ENCODE measurements around the gene POMGNT1. TPM values are rescaled to one million over a fixed set of nuclear protein-coding genes. Genes with fewer than 3 reads are reported as not detected.
"Not testable (repeated sequence)": the region's sequence is repeated elsewhere in the genome, so short reads cannot be mapped to it uniquely, and the experiment has no call there.

Gene POMGNT1
- total RNA-seq, 2 experiments from 2014 or later: 32.2 to 37.6 TPM

DNA sequence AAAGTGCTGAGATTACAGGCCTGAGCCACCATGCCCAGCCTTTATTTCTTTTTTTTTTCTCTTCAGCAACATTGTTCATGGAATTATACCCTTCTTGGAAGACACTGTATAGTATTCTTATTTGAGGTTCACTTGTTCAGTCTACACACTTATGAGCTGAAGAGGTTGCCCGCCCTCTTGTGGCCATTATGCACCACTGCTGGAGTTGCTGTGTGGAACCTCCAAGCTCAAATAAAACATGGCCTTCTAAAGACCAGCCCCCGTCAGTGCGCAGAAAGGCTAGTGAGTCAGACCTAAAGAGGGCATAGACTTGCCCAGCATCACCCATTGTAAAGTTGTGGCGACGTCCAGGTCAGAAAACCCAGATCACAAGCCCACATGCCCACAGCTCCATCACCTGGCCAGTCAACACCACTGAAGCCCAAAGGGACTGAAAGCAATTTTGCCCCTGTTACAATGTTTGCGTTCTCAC, 25.3 kb upstream of the POMGNT1 start:
- CTCF ChIA-PET: interaction anchor here (0.6 to 4.2 kb wide), 38 partner anchors 8 to 369 kb away, joined by 3 to 34 read pairs (median 5); partner anchors contain the start of genes LURAP1, PIK3R3, POMGNT1 and RAD54L
- no peaks in the 10 kb centered on the region for H3K9me3 Mint-ChIP-seq (ENCODE audit: low read depth)
- ATAC-seq (peak; percentile 98), DNase-seq (peak; percentile 79)
- H3K27ac Mint-ChIP-seq: no peak overlapping the region
- no peaks in the 10 kb centered on the region for H3K27me3 Mint-ChIP-seq
- no peaks in the 10 kb centered on the region for H3K36me3 Mint-ChIP-seq
- peaks cover 5% of the 10 kb centered on the region for H3K4me1 Mint-ChIP-seq
- H3K4me3 Mint-ChIP-seq: no peak overlapping the region

DNA sequence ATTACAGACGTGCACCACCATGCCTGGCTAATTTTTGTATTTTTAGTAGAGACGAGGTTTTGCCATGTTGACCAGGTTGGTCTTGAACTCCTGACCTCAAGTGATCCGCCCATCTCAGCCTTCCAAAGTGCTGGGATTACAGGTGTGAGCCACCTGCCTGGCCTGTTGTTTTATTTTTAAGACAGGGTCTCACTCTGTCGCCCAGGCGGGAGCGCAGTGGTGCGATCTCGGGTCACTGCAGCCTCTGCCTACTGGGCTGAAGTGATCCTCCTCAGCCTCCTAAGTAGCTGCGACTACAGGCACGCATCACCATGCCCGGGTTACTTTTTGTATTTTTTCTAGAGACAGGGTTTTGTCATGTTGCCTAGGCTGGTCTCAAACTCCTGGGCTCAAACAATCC, 24.8 kb upstream of the POMGNT1 start:
- CTCF ChIA-PET: interaction anchor here (0.8 to 4.2 kb wide), 28 partner anchors 8 to 369 kb away, joined by 3 to 34 read pairs (median 8); partner anchors contain the start of genes LURAP1, PIK3R3, POMGNT1 and RAD54L
- H3K36me3 Mint-ChIP-seq; DNase-seq; H3K27ac Mint-ChIP-seq; H3K27me3 Mint-ChIP-seq; ATAC-seq; H3K9me3 Mint-ChIP-seq (ENCODE audit: low read depth); H3K4me1 Mint-ChIP-seq; H3K4me3 Mint-ChIP-seq: not testable (repeated sequence)

DNA sequence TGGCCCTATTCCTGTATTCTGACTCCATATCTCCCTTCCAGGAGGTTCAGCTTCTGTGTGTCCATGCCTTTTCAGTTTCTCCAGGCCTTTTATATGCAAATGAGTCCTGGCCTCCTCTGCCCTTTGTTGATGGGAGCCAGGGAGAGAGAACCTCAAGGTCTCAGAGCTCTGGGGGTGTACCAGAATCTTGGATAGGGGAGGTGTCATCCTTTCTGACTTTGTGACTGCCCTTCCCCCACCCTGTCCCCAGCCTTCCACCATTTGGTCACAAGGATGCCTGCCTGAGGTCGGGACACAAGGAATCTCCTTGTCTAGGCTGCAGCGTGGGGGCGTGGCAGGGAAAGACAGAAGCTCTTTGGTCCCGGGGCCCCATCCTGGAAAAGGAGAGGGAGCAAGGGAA, 23.5 kb upstream of the POMGNT1 start:
- Mint-ChIP-seq H3K9me3 (ENCODE audit: low read depth) (no peaks in the 10 kb centered on the region), H3K27ac (no peak overlapping the region), H3K27me3 (no peaks in the 10 kb centered on the region), H3K36me3 (no peaks in the 10 kb centered on the region), H3K4me1 (peaks cover 4% of the 10 kb centered on the region), H3K4me3 (no peak overlapping the region)
- no peak for DNase-seq
- CTCF ChIA-PET: interaction anchor here (0.7 to 1.6 kb wide), 3 partner anchors 23 to 39 kb away, joined by 3 to 5 read pairs (median 3); no protein-coding TSS in a partner anchor
- no peak for ATAC-seq

DNA sequence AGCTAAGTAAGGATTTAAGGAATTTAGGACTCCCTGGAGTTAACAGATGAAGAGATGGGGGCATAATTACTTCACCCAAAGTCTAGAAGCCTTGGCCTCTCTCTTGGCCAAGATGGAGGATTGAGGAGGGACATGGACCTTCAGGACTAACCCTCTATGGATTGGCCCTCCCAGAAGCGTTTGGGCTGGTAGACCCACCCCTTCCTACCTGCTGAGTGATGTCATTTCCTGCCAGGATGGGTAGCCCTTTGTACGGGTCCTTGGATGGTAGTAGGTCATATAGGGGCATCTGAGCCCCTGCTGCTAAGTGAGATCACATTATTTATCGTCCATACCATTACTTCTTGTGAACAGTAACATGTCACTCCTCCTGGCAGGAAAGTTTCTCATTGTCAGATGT, 22.6 kb upstream of the POMGNT1 start:
- H3K4me1 Mint-ChIP-seq: peaks cover 4% of the 10 kb centered on the region

DNA sequence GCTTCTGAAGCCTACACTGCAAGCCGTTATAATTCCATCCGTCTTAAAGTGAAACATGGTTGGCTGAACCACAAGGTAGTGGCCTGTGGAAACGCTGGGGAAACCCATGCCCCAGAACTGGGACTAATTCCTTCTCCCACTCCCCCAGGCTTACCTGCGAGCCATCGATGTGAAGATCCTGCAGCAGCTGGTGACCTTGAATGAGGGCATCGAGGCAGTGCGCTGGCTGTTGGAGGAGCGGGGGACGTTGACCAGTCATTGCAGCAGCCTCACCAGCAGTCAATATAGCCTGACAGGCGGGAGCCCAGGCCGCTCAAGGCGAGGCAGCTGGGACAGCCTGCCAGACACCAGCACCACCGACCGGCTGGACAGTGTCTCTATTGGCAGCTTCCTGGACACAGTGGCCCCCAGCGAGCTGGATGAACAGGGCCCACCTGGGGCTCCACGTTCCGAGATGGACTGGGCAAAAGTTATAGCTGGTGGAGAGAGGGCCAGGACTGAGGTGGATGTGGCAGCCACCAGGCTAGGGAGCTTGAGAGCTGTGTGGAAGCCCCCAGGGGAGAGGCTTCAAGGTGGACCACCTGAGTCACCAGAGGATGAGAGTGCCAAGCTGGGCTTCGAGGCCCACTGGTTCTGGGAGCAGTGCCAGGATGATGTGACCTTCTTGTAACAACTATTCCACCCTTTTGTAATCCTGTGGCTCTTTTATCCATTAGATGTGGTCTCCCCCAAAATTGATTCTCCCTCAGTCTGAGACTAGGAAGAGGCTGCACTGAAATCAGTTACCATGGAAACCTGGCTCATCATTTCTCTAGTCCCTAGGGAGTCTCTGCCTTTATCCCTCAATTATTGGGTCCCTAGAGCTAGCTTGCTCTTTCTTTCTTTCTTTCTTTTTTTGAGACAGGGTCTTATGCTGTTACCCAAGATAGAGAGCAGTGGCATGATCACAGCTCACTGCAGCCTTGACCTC, 21.6 kb upstream of the POMGNT1 start:
- no peak for DNase-seq
- Mint-ChIP-seq H3K27me3 (no peaks in the 10 kb centered on the region), H3K4me1 (peaks cover 4% of the 10 kb centered on the region), H3K9me3 (ENCODE audit: low read depth) (no peaks in the 10 kb centered on the region), H3K27ac (no peak overlapping the region), H3K36me3 (no peaks in the 10 kb centered on the region), H3K4me3 (no peak overlapping the region)
- CTCF ChIA-PET: interaction anchor here (0.6 to 1.7 kb wide), 5 partner anchors 8 to 183 kb away, joined by 3 to 4 read pairs (median 4); no protein-coding TSS in a partner anchor
- ATAC-seq: no peak

More for the DNA sequence above, 22.6 kb upstream of the POMGNT1 start:
- CTCF ChIA-PET: interaction anchor here (1.0 kb wide), 1 partner anchor 24 kb away, joined by 4 read pairs; no protein-coding TSS in a partner anchor
- DNase-seq (no peak), ATAC-seq (no peak)
- Mint-ChIP-seq H3K9me3 (ENCODE audit: low read depth) (no peaks in the 10 kb centered on the region), H3K27ac (no peak overlapping the region), H3K27me3 (no peaks in the 10 kb centered on the region), H3K36me3 (no peaks in the 10 kb centered on the region), H3K4me3 (no peak overlapping the region)

DNA sequence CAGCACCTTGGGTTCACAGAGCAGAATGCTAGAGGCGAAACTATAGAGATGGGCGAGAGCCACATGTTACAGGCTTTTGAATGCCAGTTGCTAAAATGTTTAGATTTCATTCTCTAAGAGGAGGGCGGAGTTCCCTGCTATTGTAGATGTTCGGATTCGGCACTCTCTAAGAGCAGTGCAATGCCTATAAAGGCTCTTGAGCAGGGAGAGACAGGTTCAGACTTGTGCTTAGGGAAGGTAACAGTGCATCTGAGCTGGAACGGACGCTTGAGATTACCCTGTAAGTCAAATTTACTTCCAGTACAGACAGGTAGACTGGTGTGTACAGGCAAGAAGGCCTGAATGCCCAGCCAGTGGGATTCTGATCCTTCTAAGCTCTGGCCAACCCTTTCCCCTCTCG, 20.2 kb upstream of the POMGNT1 start:
- H3K4me1 Mint-ChIP-seq: peaks cover 1% of the 10 kb centered on the region
- no peak overlapping the region for H3K4me3 Mint-ChIP-seq
- no peaks in the 10 kb centered on the region for H3K9me3 Mint-ChIP-seq (ENCODE audit: low read depth)
- H3K36me3 Mint-ChIP-seq: no peaks in the 10 kb centered on the region
- no peaks in the 10 kb centered on the region for H3K27me3 Mint-ChIP-seq
- CTCF ChIA-PET: interaction anchor here (1.5 to 1.7 kb wide), 3 partner anchors 9 to 182 kb away, joined by 4 to 5 read pairs (median 4); no protein-coding TSS in a partner anchor
- ATAC-seq (no peak), DNase-seq (no peak)
- H3K27ac Mint-ChIP-seq: no peak overlapping the region

DNA sequence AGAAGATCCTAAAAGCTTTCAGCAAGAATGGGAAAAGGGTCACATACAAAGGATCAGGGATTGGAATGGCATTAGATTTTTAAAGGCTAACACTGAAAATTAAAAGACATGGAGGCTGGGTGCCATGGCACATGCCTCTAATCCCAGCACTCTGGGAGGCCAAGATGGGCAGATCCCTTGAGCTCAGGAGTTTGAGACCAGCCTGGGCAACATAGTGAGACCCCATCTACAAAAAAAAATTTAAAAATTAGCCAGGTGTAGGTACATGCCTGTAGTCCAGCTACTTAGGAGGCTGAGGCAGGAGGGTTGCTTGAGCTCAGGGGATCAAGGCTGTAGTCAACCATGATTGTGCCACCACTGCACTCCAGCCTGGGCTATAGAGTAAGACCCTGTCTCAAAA, 17.3 kb upstream of the POMGNT1 start:
- Mint-ChIP-seq H3K36me3 (no peaks in the 10 kb centered on the region), H3K4me3 (no peak overlapping the region), H3K27me3 (no peaks in the 10 kb centered on the region), H3K27ac (no peak overlapping the region), H3K4me1 (no peaks in the 10 kb centered on the region), H3K9me3 (ENCODE audit: low read depth) (no peaks in the 10 kb centered on the region)
- ATAC-seq: no peak
- DNase-seq: no peak
- CTCF ChIA-PET: interaction anchor here (1.3 kb wide), 1 partner anchor 8 kb away, joined by 3 read pairs; no protein-coding TSS in a partner anchor

DNA sequence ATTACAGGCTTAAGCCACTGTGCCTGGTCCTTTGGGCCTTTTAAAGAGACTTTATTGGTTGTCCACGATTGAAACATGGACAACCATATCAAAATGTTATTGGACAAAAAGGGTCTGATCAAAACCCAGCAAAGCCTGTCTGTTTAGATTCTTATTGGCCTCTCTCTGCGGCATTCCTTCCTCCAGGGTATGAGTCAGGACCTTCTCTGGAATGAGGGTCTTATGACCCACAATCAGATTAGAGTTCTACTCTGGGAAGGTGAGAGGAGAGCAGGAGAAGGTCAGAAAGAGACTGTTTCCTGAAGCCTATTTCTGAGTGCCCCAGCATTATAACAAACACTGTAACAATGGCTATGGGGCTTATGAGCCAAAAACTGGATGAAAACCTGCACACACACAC, 12.8 kb upstream of the POMGNT1 start:
- CTCF ChIA-PET: interaction anchor here (1.9 kb wide), 1 partner anchor 13 kb away, joined by 7 read pairs; no protein-coding TSS in a partner anchor

DNA sequence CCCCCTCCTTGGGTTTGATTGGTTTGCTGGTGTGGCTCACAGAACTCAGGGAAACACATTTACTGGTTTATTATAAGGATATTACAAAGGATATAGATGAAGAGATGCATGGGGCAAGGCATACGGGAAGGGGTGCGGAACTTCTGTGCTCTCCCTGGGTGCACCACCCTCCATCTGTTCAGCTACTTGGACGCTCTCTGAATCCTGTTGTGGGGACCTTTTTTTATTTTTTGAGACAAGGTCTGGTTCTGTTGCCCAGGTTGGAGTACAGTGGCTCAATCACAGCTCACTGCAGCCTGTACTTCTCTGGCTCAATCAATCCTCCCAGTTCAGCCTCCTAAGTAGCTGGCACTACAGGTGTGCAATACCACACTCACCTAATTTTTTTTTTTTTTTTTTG, 12.3 kb upstream of the POMGNT1 start:
- Mint-ChIP-seq H3K27me3 (no peaks in the 10 kb centered on the region), H3K4me1 (no peaks in the 10 kb centered on the region), H3K9me3 (ENCODE audit: low read depth) (no peaks in the 10 kb centered on the region), H3K4me3 (no peak overlapping the region), H3K27ac (no peak overlapping the region), H3K36me3 (no peaks in the 10 kb centered on the region)
- CTCF ChIA-PET: interaction anchor here (1.9 kb wide), 1 partner anchor 13 kb away, joined by 7 read pairs; no protein-coding TSS in a partner anchor
- DNase-seq (no peak), ATAC-seq (no peak)

More for the DNA sequence above, 12.8 kb upstream of the POMGNT1 start:
- Mint-ChIP-seq H3K27ac (no peak overlapping the region), H3K9me3 (ENCODE audit: low read depth) (no peaks in the 10 kb centered on the region), H3K36me3 (no peaks in the 10 kb centered on the region), H3K4me1 (no peaks in the 10 kb centered on the region), H3K4me3 (no peak overlapping the region), H3K27me3 (no peaks in the 10 kb centered on the region)
- DNase-seq (no peak), ATAC-seq (no peak)

DNA sequence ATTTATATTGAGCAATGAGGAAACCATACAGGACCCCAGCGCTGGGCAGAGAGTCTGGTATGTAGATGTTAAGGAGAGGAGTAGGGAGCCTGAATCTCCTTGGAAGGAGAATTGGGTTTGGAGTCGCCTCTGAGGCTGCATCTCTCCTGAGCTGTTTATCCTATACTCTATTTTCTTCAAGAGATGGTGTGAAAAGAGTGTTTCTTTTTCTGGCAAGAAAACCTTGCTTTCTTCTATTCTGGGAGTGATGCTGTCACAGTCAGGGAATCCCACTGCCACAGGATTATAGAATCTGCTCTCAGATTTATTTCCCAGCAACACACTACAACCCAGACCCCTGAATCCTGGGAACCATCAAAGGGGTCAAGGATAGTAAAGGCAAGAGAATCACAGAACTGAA, 8.2 kb upstream of the POMGNT1 start:
- Mint-ChIP-seq H3K9me3 (ENCODE audit: low read depth) (no peaks in the 10 kb centered on the region), H3K36me3 (no peaks in the 10 kb centered on the region), H3K4me3 (no peak overlapping the region), H3K27ac (no peak overlapping the region), H3K4me1 (peaks cover 5% of the 10 kb centered on the region), H3K27me3 (no peaks in the 10 kb centered on the region)
- CTCF ChIA-PET: interaction anchor here (2.1 kb wide), 1 partner anchor 17 kb away, joined by 9 read pairs; no protein-coding TSS in a partner anchor
- DNase-seq: no peak
- no peak for ATAC-seq

DNA sequence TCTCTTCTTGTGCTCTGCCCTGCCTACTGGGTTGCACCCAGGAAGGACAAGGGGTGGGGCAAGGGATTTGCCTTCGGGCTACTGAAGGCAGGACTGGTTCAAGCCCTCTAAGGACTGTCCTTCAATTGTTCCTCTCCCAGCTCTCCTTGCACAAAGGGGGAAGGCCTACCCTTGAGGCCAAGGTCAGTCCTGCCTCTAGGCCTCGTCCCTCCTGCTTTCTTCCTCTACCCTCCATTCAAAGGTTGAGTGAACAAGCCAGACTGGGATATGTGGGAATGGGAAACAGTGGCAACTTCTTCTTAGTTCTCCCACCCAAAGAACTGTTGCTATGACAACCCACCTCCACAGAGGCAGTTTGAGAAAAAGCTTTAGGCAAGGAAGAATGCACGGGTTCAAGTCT, 7.6 kb upstream of the POMGNT1 start:
- Mint-ChIP-seq H3K4me3 (no peak overlapping the region), H3K27ac (no peak overlapping the region), H3K4me1 (peaks cover 5% of the 10 kb centered on the region), H3K9me3 (ENCODE audit: low read depth) (no peaks in the 10 kb centered on the region), H3K27me3 (no peaks in the 10 kb centered on the region), H3K36me3 (no peaks in the 10 kb centered on the region)
- ATAC-seq (no peak), DNase-seq (no peak)
- CTCF ChIA-PET: interaction anchor here (2.1 kb wide), 1 partner anchor 18 kb away, joined by 9 read pairs; no protein-coding TSS in a partner anchor

DNA sequence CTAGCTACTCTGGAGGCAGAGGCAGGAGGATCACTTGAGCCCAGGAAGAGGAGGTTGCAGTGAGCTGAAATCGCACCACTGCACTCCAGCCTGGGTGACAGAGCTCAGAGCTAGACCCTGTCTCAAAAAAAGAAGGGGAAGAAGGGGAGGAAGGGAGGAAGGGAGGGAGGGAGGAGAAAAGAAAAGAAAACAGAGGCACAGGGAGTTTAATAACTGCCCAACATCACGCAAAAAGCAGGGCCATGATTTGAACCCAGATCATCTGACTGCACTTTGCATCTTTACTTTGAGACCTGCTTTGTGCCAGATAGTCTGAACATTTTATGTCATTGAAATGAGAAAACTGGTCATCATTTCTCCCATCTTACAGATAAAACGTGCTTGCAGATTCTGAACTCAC, 6.9 kb upstream of the POMGNT1 start:
- Mint-ChIP-seq H3K9me3 (ENCODE audit: low read depth) (no peaks in the 10 kb centered on the region), H3K4me1 (peaks cover 5% of the 10 kb centered on the region), H3K36me3 (no peaks in the 10 kb centered on the region), H3K4me3 (no peak overlapping the region), H3K27ac (no peak overlapping the region), H3K27me3 (no peaks in the 10 kb centered on the region)
- ATAC-seq (no peak), DNase-seq (no peak)
- CTCF ChIA-PET: interaction anchor here (0.7 to 2.1 kb wide), 2 partner anchors 18 to 316 kb away, joined by 3 to 9 read pairs; no protein-coding TSS in a partner anchor

DNA sequence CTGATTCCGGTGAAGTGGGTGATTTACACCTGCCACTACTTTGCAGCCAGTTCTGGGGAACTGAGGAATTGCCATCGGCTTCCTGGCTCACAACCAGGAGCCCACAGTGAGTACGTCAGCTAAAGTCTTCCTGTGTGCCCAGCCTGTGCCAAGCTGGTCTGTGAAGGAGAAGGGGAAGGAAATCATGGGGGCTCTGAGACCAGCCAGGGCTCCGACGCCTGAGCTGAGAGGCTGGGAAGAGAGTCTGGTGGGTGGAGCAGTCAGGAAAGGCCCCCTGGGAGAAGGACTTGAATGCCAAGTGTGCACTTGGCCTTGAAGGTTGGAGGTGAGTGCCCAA, 6.1 kb upstream of the POMGNT1 start:
- DNase-seq (no peak), ATAC-seq (no peak)
- no peaks in the 10 kb centered on the region for H3K36me3 Mint-ChIP-seq
- no peak overlapping the region for H3K4me3 Mint-ChIP-seq
- H3K27me3 Mint-ChIP-seq: no peaks in the 10 kb centered on the region
- peaks cover 7% of the 10 kb centered on the region for H3K4me1 Mint-ChIP-seq
- no peak overlapping the region for H3K27ac Mint-ChIP-seq
- CTCF ChIA-PET: interaction anchor here (0.6 to 2.3 kb wide), 3 partner anchors 20 to 634 kb away, joined by 3 to 11 read pairs (median 3); no protein-coding TSS in a partner anchor
- no peaks in the 10 kb centered on the region for H3K9me3 Mint-ChIP-seq (ENCODE audit: low read depth)
